Measurements from ENCODE around the gene GALNTL6. TPM values are rescaled to one million over a fixed set of nuclear protein-coding genes. Genes with fewer than 3 reads are reported as not detected.

The GALNTL6 gene
- total RNA-seq, 2 donors from 2014 or later: not detected

- H3K4me3 Mint-ChIP-seq: no peak overlapping the region
- no peaks in the 10 kb centered on the region for H3K27me3 Mint-ChIP-seq (ENCODE audit: low read depth)
- DNase-seq: no peak
- peaks cover 0 to 3% of the 10 kb centered on the region in 2 donors for H3K9me3 Mint-ChIP-seq
- no peaks in the 10 kb centered on the region for H3K36me3 Mint-ChIP-seq (ENCODE audit: insufficient read depth in 2 of 2)
- no peak overlapping the region for H3K27ac Mint-ChIP-seq
- H3K4me1 Mint-ChIP-seq (ENCODE audit: low read depth): no peaks in the 10 kb centered on the region
- no peak for ATAC-seq (replicated peaks in 1 of 2)
Observed at GRCh38 chr4:172660251-172660650, 847.0 kb downstream of the GALNTL6 start.

DNA sequence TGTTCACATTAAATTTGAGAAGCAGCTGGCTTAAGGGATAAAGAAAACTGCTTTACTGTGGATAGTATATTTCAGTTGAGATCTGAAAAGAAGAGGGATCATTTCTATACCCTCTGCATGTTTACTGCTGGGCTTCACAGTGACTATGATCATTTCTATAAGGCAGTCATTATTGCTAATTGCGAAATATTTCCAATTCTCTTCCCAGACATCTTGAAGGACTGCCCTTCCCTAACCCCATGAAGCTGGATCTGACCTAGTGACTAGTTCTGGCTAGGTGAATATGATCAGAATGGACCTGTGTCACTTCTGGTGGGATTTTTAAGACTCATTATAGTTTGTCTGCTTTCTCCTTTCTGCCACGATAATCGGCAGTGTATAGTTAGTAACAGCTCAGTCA is 848.9 kb downstream of the GALNTL6 start:
- Mint-ChIP-seq H3K27ac (no peak overlapping the region), H3K4me1 (ENCODE audit: low read depth) (no peaks in the 10 kb centered on the region), H3K9me3 (peaks cover 0 to 5% of the 10 kb centered on the region in 2 donors), H3K36me3 (ENCODE audit: insufficient read depth in 2 of 2) (no peaks in the 10 kb centered on the region), H3K4me3 (no peak overlapping the region), H3K27me3 (ENCODE audit: low read depth) (no peaks in the 10 kb centered on the region)
- ATAC-seq (replicated peaks in 1 of 2) (no peak), DNase-seq (no peak)

DNA sequence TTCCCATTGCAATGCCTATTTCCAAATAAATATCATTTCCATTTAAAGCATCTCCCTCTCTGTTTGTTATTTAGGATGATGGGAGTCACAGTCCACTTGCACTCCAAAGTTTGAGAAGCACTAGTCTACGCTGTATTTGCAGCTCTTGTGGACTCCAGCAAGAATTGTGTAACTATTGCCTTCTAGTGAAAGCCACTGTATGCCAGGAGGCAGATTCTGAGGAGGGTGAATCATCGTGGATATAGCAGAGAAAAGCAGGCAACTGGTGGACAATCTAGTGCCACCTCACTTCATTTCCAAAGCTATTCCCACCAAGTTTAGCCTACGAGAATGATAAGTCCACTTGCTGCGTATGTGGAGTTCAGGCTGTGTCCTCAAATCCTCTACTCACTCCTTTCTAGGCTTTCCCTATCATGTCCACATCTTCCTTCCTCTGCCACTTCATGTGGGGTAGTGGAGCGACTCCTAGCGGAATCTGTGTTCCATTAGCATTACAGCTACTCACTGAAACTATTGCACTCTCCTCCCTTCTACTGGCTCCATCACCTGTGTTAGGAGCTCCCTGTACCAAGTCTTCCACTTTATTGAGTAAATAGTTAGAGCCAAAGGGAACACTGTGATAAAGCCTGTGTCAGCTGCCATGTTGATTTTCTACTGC is 853.6 kb downstream of the GALNTL6 start:
- Mint-ChIP-seq H3K9me3 (peaks cover 4 to 5% of the 10 kb centered on the region in 2 donors), H3K4me1 (ENCODE audit: low read depth) (no peaks in the 10 kb centered on the region), H3K27ac (no peak overlapping the region), H3K4me3 (no peak overlapping the region), H3K27me3 (ENCODE audit: low read depth) (no peaks in the 10 kb centered on the region), H3K36me3 (ENCODE audit: insufficient read depth in 2 of 2) (no peaks in the 10 kb centered on the region)
- DNase-seq: no peak
- no peak for ATAC-seq (replicated peaks in 1 of 2)

DNA sequence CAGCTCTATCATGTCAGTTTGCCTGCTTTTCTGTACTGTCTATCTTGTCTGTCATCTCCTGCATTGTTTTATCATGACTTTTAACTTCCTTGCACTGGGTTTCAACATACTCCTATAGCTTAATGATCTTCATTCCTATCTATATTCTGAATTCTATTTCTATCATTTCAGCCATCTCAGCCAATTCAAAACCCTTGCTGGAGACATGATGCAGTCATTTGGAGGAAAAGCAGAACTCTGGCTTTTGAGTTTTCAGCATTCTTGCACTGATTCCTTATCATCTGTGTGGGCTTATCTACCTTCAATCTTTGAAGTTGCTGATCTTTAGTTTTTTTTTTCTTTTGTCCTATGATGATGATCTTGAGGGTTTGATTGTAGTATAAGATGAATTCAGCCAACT is 861.6 kb downstream of the GALNTL6 start:
- Mint-ChIP-seq H3K9me3 (peaks cover 9 to 16% of the 10 kb centered on the region in 2 donors), H3K27me3 (ENCODE audit: low read depth) (no peaks in the 10 kb centered on the region), H3K36me3 (ENCODE audit: insufficient read depth in 2 of 2) (no peaks in the 10 kb centered on the region), H3K4me1 (ENCODE audit: low read depth) (no peaks in the 10 kb centered on the region), H3K4me3 (no peak overlapping the region), H3K27ac (no peak overlapping the region)
- ATAC-seq (replicated peaks in 1 of 2): no peak
- DNase-seq: no peak

GRCh38 chr4:172675232-172675631 is 862.0 kb downstream of the GALNTL6 start:
- Mint-ChIP-seq H3K27ac (no peak overlapping the region), H3K36me3 (ENCODE audit: insufficient read depth in 2 of 2) (no peaks in the 10 kb centered on the region), H3K9me3 (peaks cover 9 to 16% of the 10 kb centered on the region in 2 donors), H3K4me1 (ENCODE audit: low read depth) (no peaks in the 10 kb centered on the region), H3K4me3 (no peak overlapping the region), H3K27me3 (ENCODE audit: low read depth) (no peaks in the 10 kb centered on the region)
- no peak for DNase-seq
- no peak for ATAC-seq (replicated peaks in 1 of 2)

DNA sequence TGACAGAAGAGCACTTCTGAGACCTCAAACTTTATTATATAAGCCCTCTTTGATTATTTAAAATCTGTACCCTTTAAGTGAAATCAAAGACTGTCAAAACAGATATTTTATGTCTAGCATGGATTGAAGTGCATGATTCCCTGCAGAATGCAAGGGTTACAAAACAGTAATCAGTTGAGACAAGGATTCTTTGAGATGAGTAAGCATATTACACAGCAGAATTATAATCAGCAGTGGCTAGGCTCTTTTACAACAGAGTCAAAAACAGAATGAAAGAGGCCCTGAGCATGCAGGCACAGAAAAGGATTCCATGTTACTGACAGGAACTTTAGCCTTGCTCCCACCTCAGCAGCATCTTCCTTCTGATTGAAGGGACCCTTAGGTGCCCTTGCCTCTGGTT is 867.5 kb downstream of the GALNTL6 start:
- DNase-seq: no peak
- no peaks in the 10 kb centered on the region for H3K27me3 Mint-ChIP-seq (ENCODE audit: low read depth)
- H3K4me3 Mint-ChIP-seq: no peak overlapping the region
- no peaks in the 10 kb centered on the region for H3K36me3 Mint-ChIP-seq (ENCODE audit: insufficient read depth in 2 of 2)
- no peak overlapping the region for H3K27ac Mint-ChIP-seq
- no peak for ATAC-seq (replicated peaks in 1 of 2)
- H3K4me1 Mint-ChIP-seq (ENCODE audit: low read depth): no peaks in the 10 kb centered on the region
- peaks cover 3 to 4% of the 10 kb centered on the region in 2 donors for H3K9me3 Mint-ChIP-seq

DNA sequence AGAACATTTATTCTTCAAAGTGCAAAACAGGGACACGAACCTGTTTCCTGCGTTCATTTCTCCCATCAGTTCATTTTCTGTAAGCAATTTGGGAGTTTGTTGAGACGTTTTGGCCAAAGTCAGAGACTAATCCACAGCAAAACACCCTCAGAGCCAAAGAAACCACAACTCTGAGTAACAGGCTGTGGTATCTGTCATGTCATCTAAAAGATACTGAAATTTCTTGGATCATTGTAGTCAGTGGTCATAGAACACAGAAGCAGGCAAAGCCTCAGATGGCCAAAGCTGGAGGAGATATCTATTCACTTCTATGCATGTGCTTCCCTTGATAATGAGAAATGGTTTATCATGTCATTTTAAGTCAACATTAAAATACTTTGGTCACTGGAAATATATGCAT is 869.8 kb downstream of the GALNTL6 start:
- no peaks in the 10 kb centered on the region for H3K27me3 Mint-ChIP-seq (ENCODE audit: low read depth)
- H3K9me3 Mint-ChIP-seq: peaks cover 2 to 3% of the 10 kb centered on the region in 2 donors
- ATAC-seq (replicated peaks in 1 of 2) (no peak), DNase-seq (no peak)
- no peaks in the 10 kb centered on the region for H3K4me1 Mint-ChIP-seq (ENCODE audit: low read depth)
- no peak overlapping the region for H3K4me3 Mint-ChIP-seq
- no peak overlapping the region for H3K27ac Mint-ChIP-seq
- no peaks in the 10 kb centered on the region for H3K36me3 Mint-ChIP-seq (ENCODE audit: insufficient read depth in 2 of 2)

DNA sequence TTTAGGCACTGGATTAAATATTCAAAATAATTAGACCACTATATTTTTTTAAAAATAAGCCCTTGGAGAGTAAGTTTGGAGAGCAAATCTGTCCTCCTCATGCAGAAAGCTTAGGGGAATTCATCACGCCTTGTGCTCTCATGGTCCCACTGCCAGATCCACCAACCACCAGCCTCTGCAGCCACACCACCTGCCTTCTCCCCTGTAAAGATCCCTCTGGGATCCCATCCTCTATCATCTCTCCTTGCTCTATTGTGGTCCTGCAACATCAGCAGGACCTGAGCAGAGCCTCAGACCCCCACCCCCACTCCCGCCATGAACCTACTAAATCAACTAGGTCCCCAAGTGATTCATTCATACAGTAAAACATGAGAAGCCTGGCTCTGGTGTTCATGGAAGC is 872.8 kb downstream of the GALNTL6 start:
- Mint-ChIP-seq H3K4me1 (ENCODE audit: low read depth) (no peaks in the 10 kb centered on the region), H3K9me3 (peaks cover 3 to 4% of the 10 kb centered on the region in 2 donors), H3K27ac (no peak overlapping the region), H3K36me3 (ENCODE audit: insufficient read depth in 2 of 2) (no peaks in the 10 kb centered on the region), H3K4me3 (no peak overlapping the region), H3K27me3 (ENCODE audit: low read depth) (no peaks in the 10 kb centered on the region)
- ATAC-seq (replicated peaks in 1 of 2) (no peak), DNase-seq (no peak)

GRCh38 chr4:172688534-172688933 is 875.3 kb downstream of the GALNTL6 start:
- DNase-seq (no peak), ATAC-seq (replicated peaks in 1 of 2) (no peak)
- H3K27ac Mint-ChIP-seq: no peak overlapping the region
- peaks cover 4 to 10% of the 10 kb centered on the region in 2 donors for H3K9me3 Mint-ChIP-seq
- H3K4me1 Mint-ChIP-seq (ENCODE audit: low read depth): no peaks in the 10 kb centered on the region
- H3K36me3 Mint-ChIP-seq (ENCODE audit: insufficient read depth in 2 of 2): peaks cover 0 to under 1% of the 10 kb centered on the region in 2 donors
- H3K27me3 Mint-ChIP-seq (ENCODE audit: low read depth): no peaks in the 10 kb centered on the region
- no peak overlapping the region for H3K4me3 Mint-ChIP-seq

- H3K36me3 Mint-ChIP-seq (ENCODE audit: insufficient read depth in 2 of 2): peaks cover 0 to 2% of the 10 kb centered on the region in 2 donors
- peaks cover 4 to 14% of the 10 kb centered on the region in 2 donors for H3K9me3 Mint-ChIP-seq
- no peak overlapping the region for H3K27ac Mint-ChIP-seq
- H3K4me3 Mint-ChIP-seq: no peak overlapping the region
- ATAC-seq (replicated peaks in 1 of 2): no peak
- DNase-seq: no peak
- no peaks in the 10 kb centered on the region for H3K27me3 Mint-ChIP-seq (ENCODE audit: low read depth)
- no peaks in the 10 kb centered on the region for H3K4me1 Mint-ChIP-seq (ENCODE audit: low read depth)
Observed at GRCh38 chr4:172691552-172691951, 878.3 kb downstream of the GALNTL6 start.

GRCh38 chr4:172692701-172693100 is 879.5 kb downstream of the GALNTL6 start:
- no peaks in the 10 kb centered on the region for H3K4me1 Mint-ChIP-seq (ENCODE audit: low read depth)
- no peak overlapping the region for H3K27ac Mint-ChIP-seq
- no peak overlapping the region for H3K4me3 Mint-ChIP-seq
- DNase-seq: no peak
- no peak for ATAC-seq (replicated peaks in 1 of 2)
- no peaks in the 10 kb centered on the region for H3K27me3 Mint-ChIP-seq (ENCODE audit: low read depth)
- H3K9me3 Mint-ChIP-seq: peaks cover 4 to 14% of the 10 kb centered on the region in 2 donors
- H3K36me3 Mint-ChIP-seq (ENCODE audit: insufficient read depth in 2 of 2): peaks cover 0 to 2% of the 10 kb centered on the region in 2 donors

DNA sequence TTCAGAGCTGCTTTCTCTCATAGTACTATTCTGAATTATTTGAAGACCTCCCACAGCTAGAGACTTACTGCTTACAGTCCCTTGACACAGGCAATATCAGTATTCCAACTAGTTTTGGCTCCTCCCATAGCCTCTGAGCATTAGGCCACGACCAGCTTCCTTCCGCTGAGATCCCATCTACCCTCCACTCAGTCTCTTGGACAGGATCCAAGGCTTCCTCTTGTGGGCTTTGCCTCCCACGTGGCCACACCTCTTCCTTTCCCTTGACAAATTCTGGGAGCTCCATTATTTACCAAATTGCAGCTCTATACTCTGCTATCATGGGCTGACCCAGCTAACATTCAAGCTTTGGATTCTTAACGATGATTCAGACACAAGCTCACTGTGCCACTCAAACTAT is 885.1 kb downstream of the GALNTL6 start:
- Mint-ChIP-seq H3K4me1 (ENCODE audit: low read depth) (no peaks in the 10 kb centered on the region), H3K36me3 (ENCODE audit: insufficient read depth in 2 of 2) (peaks cover 0 to 2% of the 10 kb centered on the region in 2 donors), H3K4me3 (no peak overlapping the region), H3K27me3 (ENCODE audit: low read depth) (no peaks in the 10 kb centered on the region), H3K9me3 (peaks cover 5 to 7% of the 10 kb centered on the region in 2 donors), H3K27ac (no peak overlapping the region)
- DNase-seq (no peak), ATAC-seq (replicated peaks in 1 of 2) (no peak)

DNA sequence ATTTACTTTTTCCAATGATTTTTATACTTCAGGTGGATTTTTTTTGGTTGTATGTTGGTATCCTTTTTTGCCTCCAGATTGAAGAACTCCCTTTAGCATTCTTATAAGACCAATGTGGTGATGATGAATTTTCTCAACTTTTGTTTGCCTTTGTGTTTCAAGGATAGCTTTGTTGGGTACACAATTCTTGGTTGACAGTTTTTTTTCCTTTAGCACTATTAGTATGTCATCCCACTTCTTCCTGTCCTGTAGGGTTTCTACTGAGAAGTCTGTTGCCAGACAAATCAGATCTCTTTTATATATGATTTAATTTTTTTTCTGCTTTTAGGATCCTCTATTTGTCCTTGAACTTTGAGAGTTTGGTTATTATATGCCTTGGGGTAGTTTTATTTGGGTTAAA is 892.4 kb downstream of the GALNTL6 start:
- Mint-ChIP-seq H3K4me3 (no peak overlapping the region), H3K36me3 (ENCODE audit: insufficient read depth in 2 of 2) (peaks cover 0 to 7% of the 10 kb centered on the region in 2 donors), H3K4me1 (ENCODE audit: low read depth) (no peaks in the 10 kb centered on the region), H3K9me3 (peaks cover 11 to 12% of the 10 kb centered on the region in 2 donors), H3K27me3 (ENCODE audit: low read depth) (no peaks in the 10 kb centered on the region), H3K27ac (no peak overlapping the region)
- ATAC-seq (replicated peaks in 1 of 2) (no peak), DNase-seq (no peak)

DNA sequence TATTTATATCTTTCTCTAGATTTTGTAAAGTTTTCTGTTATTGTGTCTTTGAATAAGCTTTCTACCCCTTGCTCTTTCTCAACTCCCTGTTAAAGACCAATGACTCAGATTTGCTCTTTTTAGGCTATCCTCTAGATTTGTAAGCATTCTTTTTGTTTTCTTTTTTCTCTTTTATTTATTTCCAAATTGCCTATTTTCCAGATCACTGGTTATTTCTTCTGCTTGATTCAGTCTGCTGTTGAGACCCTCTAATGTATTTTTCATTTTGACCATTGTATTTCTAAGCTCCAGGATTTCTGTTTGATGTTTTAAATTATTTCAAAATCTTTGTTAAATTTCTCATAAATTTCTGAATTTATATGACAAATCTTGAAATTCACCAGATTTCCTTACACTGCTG is 892.8 kb downstream of the GALNTL6 start:
- Mint-ChIP-seq H3K27me3 (ENCODE audit: low read depth) (no peaks in the 10 kb centered on the region), H3K4me1 (ENCODE audit: low read depth) (no peaks in the 10 kb centered on the region), H3K4me3 (no peak overlapping the region), H3K36me3 (ENCODE audit: insufficient read depth in 2 of 2) (peaks cover 0 to 7% of the 10 kb centered on the region in 2 donors), H3K27ac (no peak overlapping the region), H3K9me3 (peaks cover 12% of the 10 kb centered on the region in 2 donors)
- ATAC-seq (replicated peaks in 1 of 2) (no peak), DNase-seq (no peak)
